Measurements from ENCODE around the gene DGKZ.

The DGKZ gene

GRCh38 chr11:46417711-46418110 is 70.4 kb downstream of the DGKZ start:
- no peak overlapping the region for H3K4me3 ChIP-seq (ENCODE audit: control insufficient read depth, low read depth, low read length)
- DNase-seq (ENCODE audit: low read depth) = no peak
- TF ChIP-seq, protein P1, sequence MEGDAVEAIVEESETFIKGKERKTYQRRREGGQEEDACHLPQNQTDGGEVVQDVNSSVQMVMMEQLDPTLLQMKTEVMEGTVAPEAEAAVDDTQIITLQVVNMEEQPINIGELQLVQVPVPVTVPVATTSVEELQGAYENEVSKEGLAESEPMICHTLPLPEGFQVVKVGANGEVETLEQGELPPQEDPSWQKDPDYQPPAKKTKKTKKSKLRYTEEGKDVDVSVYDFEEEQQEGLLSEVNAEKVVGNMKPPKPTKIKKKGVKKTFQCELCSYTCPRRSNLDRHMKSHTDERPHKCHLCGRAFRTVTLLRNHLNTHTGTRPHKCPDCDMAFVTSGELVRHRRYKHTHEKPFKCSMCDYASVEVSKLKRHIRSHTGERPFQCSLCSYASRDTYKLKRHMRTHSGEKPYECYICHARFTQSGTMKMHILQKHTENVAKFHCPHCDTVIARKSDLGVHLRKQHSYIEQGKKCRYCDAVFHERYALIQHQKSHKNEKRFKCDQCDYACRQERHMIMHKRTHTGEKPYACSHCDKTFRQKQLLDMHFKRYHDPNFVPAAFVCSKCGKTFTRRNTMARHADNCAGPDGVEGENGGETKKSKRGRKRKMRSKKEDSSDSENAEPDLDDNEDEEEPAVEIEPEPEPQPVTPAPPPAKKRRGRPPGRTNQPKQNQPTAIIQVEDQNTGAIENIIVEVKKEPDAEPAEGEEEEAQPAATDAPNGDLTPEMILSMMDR (conservative IDR thresholded peaks at IDR 0.05; ENCODE audit: control insufficient read depth, insufficient read depth, low read depth, low read length) = no peak

DNA sequence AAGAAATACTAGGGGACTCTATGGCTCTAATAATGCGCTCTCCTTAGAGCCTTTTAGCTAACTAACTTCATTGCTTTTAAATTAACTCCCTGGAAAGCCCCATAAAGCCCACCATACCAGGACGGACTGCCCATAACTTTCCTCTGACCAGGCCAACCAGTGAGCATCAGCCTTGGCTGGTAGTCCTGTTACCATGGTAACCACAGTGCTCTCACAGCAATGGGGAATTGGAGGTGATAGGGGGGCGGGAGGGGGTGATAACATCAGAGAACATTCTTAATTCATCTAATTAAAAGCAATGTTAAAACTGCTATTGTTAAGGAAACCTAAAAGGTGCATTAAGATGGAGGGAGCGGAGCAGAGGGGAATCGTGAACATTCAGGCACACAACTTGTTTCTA is 71.5 kb downstream of the DGKZ start:
- TF ChIP-seq, protein P1 (conservative IDR thresholded peaks at IDR 0.05; ENCODE audit: control insufficient read depth, insufficient read depth, low read depth, low read length) = no peak
- no peak for DNase-seq (ENCODE audit: low read depth)

DNA sequence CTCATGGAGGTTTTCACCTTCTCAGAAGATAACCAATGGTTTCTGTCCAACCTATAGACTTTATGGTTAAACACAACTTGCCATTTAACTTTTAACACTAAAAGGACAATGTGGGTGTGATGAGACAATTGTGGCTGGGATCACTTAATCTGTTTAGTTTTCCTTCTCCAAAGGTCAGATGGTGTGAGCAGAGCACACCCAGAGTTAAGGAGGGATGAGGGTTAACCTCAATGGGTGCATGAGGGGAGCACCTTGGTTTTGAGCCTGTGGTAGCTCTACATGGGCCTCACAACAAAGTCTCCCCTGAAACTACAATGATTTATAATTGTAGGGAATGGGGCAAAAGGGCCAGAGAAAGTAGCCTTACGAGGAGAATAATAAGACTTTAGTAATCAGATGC is 73.2 kb downstream of the DGKZ start:
- H3K4me3 ChIP-seq (ENCODE audit: control insufficient read depth, low read depth, low read length) = no peak overlapping the region
- TF ChIP-seq, protein P1 (conservative IDR thresholded peaks at IDR 0.05; ENCODE audit: control insufficient read depth, insufficient read depth, low read depth, low read length) = no peak

More for the DNA sequence above, 71.5 kb downstream of the DGKZ start:
- H3K4me3 ChIP-seq (ENCODE audit: control insufficient read depth, low read depth, low read length) = no peak overlapping the region

GRCh38 chr11:46421257-46421880 is 74.1 kb downstream of the DGKZ start:
- H3K4me3 ChIP-seq (ENCODE audit: control insufficient read depth, low read depth, low read length) = no peak overlapping the region
- TF ChIP-seq, protein P1 (conservative IDR thresholded peaks at IDR 0.05; ENCODE audit: control insufficient read depth, insufficient read depth, low read depth, low read length) = no peak
- DNase-seq (ENCODE audit: low read depth) = no peak

More for the DNA sequence above, 73.2 kb downstream of the DGKZ start:
- no peak for DNase-seq (ENCODE audit: low read depth)

DNA sequence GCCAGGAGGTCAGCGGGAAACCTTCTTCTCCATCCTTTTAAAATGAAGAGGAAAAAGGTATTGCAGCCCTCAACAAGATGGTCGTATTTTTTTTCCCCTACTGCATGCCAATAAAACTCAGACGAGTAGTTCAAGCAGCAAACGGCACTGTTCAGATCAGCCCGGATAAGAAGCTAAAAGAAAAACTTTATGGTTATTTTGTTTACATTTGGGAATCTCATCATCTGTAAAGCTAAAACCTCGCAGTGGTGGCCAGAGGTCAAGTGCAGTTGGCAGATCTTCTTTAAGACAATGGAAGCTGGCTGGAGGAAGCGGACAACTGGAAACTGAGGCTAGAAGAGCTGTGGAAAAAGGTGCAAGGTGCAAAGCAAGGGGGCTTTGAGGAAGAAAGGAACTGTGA is 75.3 kb downstream of the DGKZ start:
- no peak overlapping the region for H3K4me3 ChIP-seq (ENCODE audit: control insufficient read depth, low read depth, low read length)
- TF ChIP-seq, protein P1 (conservative IDR thresholded peaks at IDR 0.05; ENCODE audit: control insufficient read depth, insufficient read depth, low read depth, low read length) = no peak
- DNase-seq (ENCODE audit: low read depth) = no peak

DNA sequence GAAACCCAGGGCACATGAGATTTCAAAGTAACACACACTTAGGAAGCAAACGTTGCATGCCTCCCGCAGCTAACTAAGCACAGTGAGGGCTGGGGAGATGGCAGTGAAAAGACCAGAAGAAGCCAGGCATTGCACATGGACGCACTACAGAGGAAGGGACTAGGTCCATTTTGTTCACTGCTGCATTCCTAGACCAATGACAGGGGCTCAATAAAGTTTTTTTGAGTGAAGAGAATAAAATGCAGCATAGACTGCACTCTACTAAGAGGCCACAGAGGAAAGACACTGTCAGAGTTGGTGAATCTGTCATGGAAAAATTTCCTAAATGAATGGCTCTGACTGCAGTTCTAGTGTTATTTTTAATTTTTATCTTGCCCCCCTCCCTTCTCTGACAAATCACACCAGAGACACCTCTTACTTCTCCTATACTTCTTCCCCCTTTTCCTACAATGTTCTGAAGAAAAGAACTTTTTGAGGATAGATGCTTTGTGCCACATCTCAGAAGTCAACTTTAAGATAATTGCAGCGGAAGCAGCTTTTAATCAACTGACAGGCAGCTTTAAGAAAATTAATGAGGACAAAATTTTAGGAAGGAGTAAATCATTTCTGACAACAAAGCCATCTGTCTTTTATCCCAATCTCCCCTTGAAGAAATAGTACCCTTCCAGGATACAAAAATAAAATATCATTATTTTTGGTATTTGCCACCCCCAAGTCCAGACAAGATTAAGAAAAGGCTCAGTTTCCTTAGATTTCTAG is 79.1 kb downstream of the DGKZ start:
- TF ChIP-seq, protein P1 (conservative IDR thresholded peaks at IDR 0.05; ENCODE audit: control insufficient read depth, insufficient read depth, low read depth, low read length) = no peak
- no peak for DNase-seq (ENCODE audit: low read depth)
- H3K4me3 ChIP-seq (ENCODE audit: control insufficient read depth, low read depth, low read length) = no peak overlapping the region

All from fibroblast of mammary gland (primary cell).